Heart left ventricle (tissue), 16 donors: ENCODE results near the gene ALDOB. TPM values are rescaled to one million over a fixed set of nuclear protein-coding genes. Genes with fewer than 3 reads are reported as not detected.

Experiments
- ATAC-seq, 4 donors: fragments of 200-7000 bp; cut with Tn5 transposase; one replicate each; pipeline ENCODE4 v1.9.1; 2020 to 2022; ENCODE audit warnings: moderate library complexity in 4 of 4, mild to moderate bottlenecking in 3 of 4, moderate number of reproducible peaks in 1 of 4
- DNase-seq, 5 donors: peaks; one replicate each; pipeline ENCODE4 v3.0.0-alpha.2; 2020
- H3K27ac ChIP-seq, 12 donors: fragments of 200-600 bp; sonication (generic) in 4 of 12; one replicate each; pipeline versions ENCODE4 v1.5.0 to v1.8.0; 2016 to 2022; ENCODE audit warnings: mild to moderate bottlenecking in 2 of 12
- H3K27me3 ChIP-seq, 9 donors: fragments of 200-600 bp; sonication (generic) in 2 of 9; one replicate each; pipeline versions ENCODE4 v1.5.1 to v1.8.0; 2016 to 2022; ENCODE audit warnings: mild to moderate bottlenecking in 3 of 9
- H3K36me3 ChIP-seq, 9 donors: fragments of 200-600 bp; sonication (generic) in 2 of 9; one replicate each; pipeline versions ENCODE4 v1.5.0 to v1.8.0; 2018 to 2022; ENCODE audit warnings: mild to moderate bottlenecking in 2 of 9
- H3K4me1 ChIP-seq, 12 donors: fragments of 200-600 bp; sonication (generic) in 4 of 12; one replicate each; pipeline versions ENCODE4 v1.5.0 to v1.8.0; 2016 to 2022; ENCODE audit warnings: mild to moderate bottlenecking in 3 of 12
- H3K4me3 ChIP-seq, 12 donors: fragments of 200-600 bp; sonication (generic) in 4 of 12; one replicate each; pipeline versions ENCODE4 v1.5.0 to v1.8.0; 2017 to 2022; ENCODE audit warnings: mild to moderate bottlenecking in 9 of 12, moderate library complexity in 4 of 12
- H3K9me3 ChIP-seq, 12 donors: fragments of 200-600 bp; sonication (generic) in 4 of 12; one replicate each; pipeline versions ENCODE4 v1.5.0 to v1.8.0; 2016 to 2022; ENCODE audit warnings: mild to moderate bottlenecking in 1 of 12
- POLR2A ChIP-seq, 2 donors: fragments of 450-650 bp; IDR thresholded peaks; one replicate each; pipeline ENCODE4 v1.6.1; 2017; ENCODE audit warnings: antibody characterized with exemption in 2 of 2, mild to moderate bottlenecking in 2 of 2, moderate library complexity in 2 of 2
- WGBS, 4 donors: extraction: QIAGEN DNeasy Blood & Tissue Kit in 2 of 4; methylation state at CpG; one replicate each; pipeline versions ENCODE4 v1.1.5 to v1.1.7; 2013 to 2018; 5-methylcytosine and 5-hydroxymethylcytosine counted together
- intact Hi-C, 10 donors: fragments of 100-400 bp; cut with DNase I; formaldehyde crosslinking; loops; one replicate each; pipeline versions ENCODE4 v1.11.1 to v1.14.2; 2022
- polyA plus RNA-seq, 2 donors: library from polyadenylated mRNA; stranded (reverse); fragments of 200-250 nt; gene quantifications; one replicate each; pipeline ENCODE4 v1.2.3, GENCODE V29; 2013
- total RNA-seq, 9 donors: library from RNA; depleted of rRNA in 2 of 9; stranded (reverse); fragments of >200 nt in 2 of 9; fragmentation: NEBNext Ultra II Directional in 3 of 9; extraction: Animal tissue kit (Norgen Biotek cat#: 25700) in 3 of 9; gene quantifications; one replicate each; pipeline versions ENCODE4 v1.1.0 to v1.2.4, GENCODE V29; 2016 to 2023
- TF ChIP-seq, protein P1 (sequence below), 12 donors: fragments of 200-600 bp; sonication (generic) in 4 of 12; IDR thresholded peaks; one replicate each; pipeline versions ENCODE4 v1.5.0 to v1.8.0; 2018 to 2022; ENCODE audit warnings: antibody characterized with exemption in 12 of 12, mild to moderate bottlenecking in 5 of 12
- donor health status: ischemic (EF 13 %, LVEDD 7.1; RV severe dilation, severe dysfunction).
- donor health status: healthy with polysubstance abuse.
- donor health status: DM: no; HTN: yes; CAD: no.
- donor health status: DM: no; HTN: no; CAD: no.
- donor health status: ischemic (EF 25% LVEDD 6.9; RV normal size, moderate dysfunction).
- donor health status: ischemic (EF 25% LVEDD 5.7; RV mildly dilated, moderate dysfunction).
- donor health status: healthy.
- donor health status: DM: yes; HTN: yes; CAD: no.
- donor health status: ischemic (EF 35%, LVEDD 5.7; RV mildly dilated, moderate dysfunction).
- donor health status: nonischemic (EF 11% LVEDD 7.7; RV severe dilation, severe dysfunction).
- donor health status: DM: yes; HTN: yes; CAD: no.
- donor health status: PGD.
- donor health status: ischemic (EF 29% LVEDD 5.4; RV normal size, mild dysfunction).
- donor health status: nonischemic (EF 23%, LVEDD 6.1; RV moderate dilation, normal function).

Gene ALDOB
- total and polyA plus RNA-seq, 11 donors, result 0.15 to 1.8 (median 0.46) TPM; not detected in 3

- WGBS, 4 donors, result 31 to 38% (median 35%) methylated on average over 4 of the region's 4 CpGs
Measured at GRCh38 chr9:101479338-101480030, 43.9 kb upstream of the ALDOB start.

DNA sequence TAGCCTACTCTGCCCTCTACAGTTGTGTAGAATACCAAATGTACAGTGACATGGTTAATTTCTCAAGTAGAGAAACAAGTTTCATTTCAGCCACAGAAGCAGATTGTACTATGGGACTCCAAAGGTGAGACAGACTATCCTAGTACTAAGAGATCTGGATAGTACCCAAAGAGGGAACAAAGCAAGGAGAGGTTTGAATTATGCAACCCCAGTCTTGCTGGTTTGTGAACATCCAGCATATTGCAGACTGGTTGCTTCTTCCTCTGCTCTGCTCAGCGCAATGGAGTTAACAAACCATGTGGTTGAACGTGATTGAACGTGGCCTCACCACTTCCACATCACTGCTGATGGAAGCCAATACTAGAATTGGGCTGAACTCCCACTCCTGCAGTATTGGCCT lies 43.3 kb upstream of the ALDOB start:
- ATAC-seq, result peak in 1 of 4 donors; percentile 6
- no peak overlapping the region for H3K27ac ChIP-seq
- TF ChIP-seq, protein P1, sequence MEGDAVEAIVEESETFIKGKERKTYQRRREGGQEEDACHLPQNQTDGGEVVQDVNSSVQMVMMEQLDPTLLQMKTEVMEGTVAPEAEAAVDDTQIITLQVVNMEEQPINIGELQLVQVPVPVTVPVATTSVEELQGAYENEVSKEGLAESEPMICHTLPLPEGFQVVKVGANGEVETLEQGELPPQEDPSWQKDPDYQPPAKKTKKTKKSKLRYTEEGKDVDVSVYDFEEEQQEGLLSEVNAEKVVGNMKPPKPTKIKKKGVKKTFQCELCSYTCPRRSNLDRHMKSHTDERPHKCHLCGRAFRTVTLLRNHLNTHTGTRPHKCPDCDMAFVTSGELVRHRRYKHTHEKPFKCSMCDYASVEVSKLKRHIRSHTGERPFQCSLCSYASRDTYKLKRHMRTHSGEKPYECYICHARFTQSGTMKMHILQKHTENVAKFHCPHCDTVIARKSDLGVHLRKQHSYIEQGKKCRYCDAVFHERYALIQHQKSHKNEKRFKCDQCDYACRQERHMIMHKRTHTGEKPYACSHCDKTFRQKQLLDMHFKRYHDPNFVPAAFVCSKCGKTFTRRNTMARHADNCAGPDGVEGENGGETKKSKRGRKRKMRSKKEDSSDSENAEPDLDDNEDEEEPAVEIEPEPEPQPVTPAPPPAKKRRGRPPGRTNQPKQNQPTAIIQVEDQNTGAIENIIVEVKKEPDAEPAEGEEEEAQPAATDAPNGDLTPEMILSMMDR (IDR thresholded peaks at IDR 0.05), result no peak
- TF ChIP-seq POLR2A (IDR thresholded peaks at IDR 0.05), result no peak
- no peaks in the 10 kb centered on the region for H3K9me3 ChIP-seq
- intact Hi-C loops, result no loop called here
- H3K27me3 ChIP-seq, result no peaks in the 10 kb centered on the region
- no peak overlapping the region for H3K4me3 ChIP-seq
- DNase-seq, result no peak
- peaks cover 0 to 62% (median 23%) of the 10 kb centered on the region in 12 donors for H3K4me1 ChIP-seq
- peaks cover 0 to 29% (median 10%) of the 10 kb centered on the region in 9 donors for H3K36me3 ChIP-seq
- 59 to 67% (median 64%) methylated on average over 3 of the region's 3 CpGs for WGBS, 4 donors

More at GRCh38 chr9:101479338-101480030, 43.9 kb upstream of the ALDOB start:
- DNase-seq, result no peak
- no peak overlapping the region for H3K27ac ChIP-seq
- H3K9me3 ChIP-seq, result no peaks in the 10 kb centered on the region
- intact Hi-C loops, result no loop called here
- peaks cover 0 to 3% (median 0%) of the 10 kb centered on the region in 9 donors for H3K27me3 ChIP-seq
- peaks cover 0 to 23% (median 9%) of the 10 kb centered on the region in 9 donors for H3K36me3 ChIP-seq
- H3K4me1 ChIP-seq, result peaks cover 0 to 66% (median 23%) of the 10 kb centered on the region in 12 donors
- H3K4me3 ChIP-seq, result no peak overlapping the region
- peak in 1 of 4 donors; percentile 32 for ATAC-seq
- no peak for TF ChIP-seq POLR2A (IDR thresholded peaks at IDR 0.05)

- intact Hi-C loops, result no loop called here
- H3K4me3 ChIP-seq, result no peak overlapping the region
- no peaks in the 10 kb centered on the region for H3K9me3 ChIP-seq
- ATAC-seq, result peak in 1 of 4 donors; percentile 24
- TF ChIP-seq, protein P1 (IDR thresholded peaks at IDR 0.05), result peak in 1 of 12 donors; percentile 10
- no peak for TF ChIP-seq POLR2A (IDR thresholded peaks at IDR 0.05)
- H3K27ac ChIP-seq, result no peak overlapping the region
- peaks cover 0 to 33% (median 10%) of the 10 kb centered on the region in 9 donors for H3K36me3 ChIP-seq
- no peak for DNase-seq
- no peaks in the 10 kb centered on the region for H3K27me3 ChIP-seq
- 68 to 85% (median 76%) methylated on average over 4 of the region's 4 CpGs for WGBS, 4 donors
- H3K4me1 ChIP-seq, result peaks cover 0 to 62% (median 23%) of the 10 kb centered on the region in 12 donors
Measured at GRCh38 chr9:101478444-101478843, 42.9 kb upstream of the ALDOB start.

DNA sequence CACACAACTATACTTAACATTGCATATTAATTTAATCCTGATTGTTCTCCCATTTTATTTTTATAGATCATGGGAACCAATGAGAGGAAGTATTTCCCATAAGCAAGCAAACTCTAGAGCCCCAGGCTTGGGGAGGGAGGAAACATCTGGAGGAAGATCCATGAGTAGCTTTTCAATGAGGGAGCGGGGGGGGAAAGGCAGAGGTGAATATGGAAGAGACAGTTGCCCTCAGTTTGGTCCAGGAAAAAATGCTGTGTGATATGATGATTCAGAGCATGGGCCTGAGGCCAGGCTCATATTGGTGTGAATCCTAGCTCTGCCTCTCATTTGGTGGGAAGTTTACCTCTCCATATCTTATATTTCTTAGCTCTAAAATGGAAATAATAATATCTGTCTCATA lies 42.2 kb upstream of the ALDOB start:
- TF ChIP-seq POLR2A (IDR thresholded peaks at IDR 0.05), result no peak
- TF ChIP-seq, protein P1 (IDR thresholded peaks at IDR 0.05), result no peak
- ATAC-seq (peak in 1 of 4 donors; percentile 22), DNase-seq (peak in 2 of 5 donors; percentile 14 to 24)
- 65 to 79% (median 71%) methylated on average over 1 of the region's 1 CpG for WGBS, 4 donors
- Histone ChIP-seq H3K4me1 (peaks cover 0 to 56% (median 23%) of the 10 kb centered on the region in 12 donors), H3K9me3 (no peaks in the 10 kb centered on the region), H3K27ac (peak overlapping the region in 1 of 12 donors; percentile 15), H3K4me3 (no peak overlapping the region), H3K36me3 (peaks cover 0 to 38% (median 10%) of the 10 kb centered on the region in 9 donors), H3K27me3 (no peaks in the 10 kb centered on the region)
- intact Hi-C loops, result no loop called here
